Measurements from ENCODE around the gene CNTNAP2.

The CNTNAP2 gene

GRCh38 chr7:147478796-147479195 is 1362.2 kb downstream of the CNTNAP2 start:
- no peak overlapping the region for H3K4me3 ChIP-seq
- no peak for DNase-seq (ENCODE audit: low spot score)
- no peak overlapping the region for H3K27ac ChIP-seq
- TF ChIP-seq CTCF (IDR thresholded peaks at IDR 0.05): no peak

GRCh38 chr7:147483634-147484292 is 1367.2 kb downstream of the CNTNAP2 start:
- no peak for DNase-seq (ENCODE audit: low spot score)
- no peak overlapping the region for H3K4me3 ChIP-seq
- TF ChIP-seq CTCF (IDR thresholded peaks at IDR 0.05): no peak
- no peak overlapping the region for H3K27ac ChIP-seq

GRCh38 chr7:147485660-147486210 is 1369.1 kb downstream of the CNTNAP2 start:
- TF ChIP-seq CTCF (IDR thresholded peaks at IDR 0.05): no peak
- H3K27ac ChIP-seq: no peak overlapping the region
- H3K4me3 ChIP-seq: no peak overlapping the region
- no peak for DNase-seq (ENCODE audit: low spot score)

GRCh38 chr7:147492606-147493005 is 1376.0 kb downstream of the CNTNAP2 start:
- Histone ChIP-seq H3K4me3 (no peak overlapping the region), H3K27ac (no peak overlapping the region)
- no peak for DNase-seq (ENCODE audit: low spot score)
- no peak for TF ChIP-seq CTCF (IDR thresholded peaks at IDR 0.05)

GRCh38 chr7:147496209-147496608 is 1379.6 kb downstream of the CNTNAP2 start:
- H3K4me3 ChIP-seq: no peak overlapping the region
- DNase-seq (ENCODE audit: low spot score): no peak
- H3K27ac ChIP-seq: no peak overlapping the region
- no peak for TF ChIP-seq CTCF (IDR thresholded peaks at IDR 0.05)

GRCh38 chr7:147497246-147497645 is 1380.6 kb downstream of the CNTNAP2 start:
- no peak for TF ChIP-seq CTCF (IDR thresholded peaks at IDR 0.05)
- Histone ChIP-seq H3K4me3 (no peak overlapping the region), H3K27ac (no peak overlapping the region)
- no peak for DNase-seq (ENCODE audit: low spot score)

- Histone ChIP-seq H3K4me3 (no peak overlapping the region), H3K27ac (no peak overlapping the region)
- DNase-seq (ENCODE audit: low spot score): no peak
- TF ChIP-seq CTCF (IDR thresholded peaks at IDR 0.05): no peak
Measured at GRCh38 chr7:147498081-147498480, 1381.5 kb downstream of the CNTNAP2 start.

Measured in coronary artery (tissue), 2 donors.